Glutamatergic neuron (in vitro differentiated cells): Measurements from ENCODE around the gene GSG1L. TPM values are rescaled to one million over a fixed set of nuclear protein-coding genes. Genes with fewer than 3 reads are reported as not detected.

ENCODE experiments used
- DNase-seq: peaks from one replicate; pipeline ENCODE4 v3.0.0; 2022
- H3K27ac Mint-ChIP-seq: one replicate; pipeline ENCODE4 v1.8.0; 2020; ENCODE audit warnings: mild to moderate bottlenecking, mixed read lengths, inconsistent platforms; ENCODE audit not compliant: unreplicated experiment
- H3K27me3 Mint-ChIP-seq: one replicate; pipeline ENCODE4 v1.8.0; 2020; ENCODE audit warnings: mild to moderate bottlenecking, moderate library complexity, mixed read lengths, inconsistent platforms; ENCODE audit not compliant: unreplicated experiment
- H3K36me3 Mint-ChIP-seq: one replicate; pipeline ENCODE4 v1.8.0; 2020; ENCODE audit warnings: mild to moderate bottlenecking, mixed read lengths, inconsistent platforms; ENCODE audit not compliant: unreplicated experiment
- H3K4me1 Mint-ChIP-seq: one replicate; pipeline ENCODE4 v1.8.0; 2020; ENCODE audit warnings: mild to moderate bottlenecking, low read depth, mixed read lengths, inconsistent platforms; ENCODE audit not compliant: unreplicated experiment
- H3K4me3 Mint-ChIP-seq: one replicate; pipeline ENCODE4 v1.8.0; 2020; ENCODE audit warnings: mild to moderate bottlenecking, mixed read lengths, inconsistent platforms; ENCODE audit not compliant: unreplicated experiment
- H3K9me3 Mint-ChIP-seq: one replicate; pipeline ENCODE4 v1.8.0; 2020; ENCODE audit warnings: mild to moderate bottlenecking, moderate library complexity, mixed read lengths, inconsistent platforms; ENCODE audit not compliant: unreplicated experiment
- total RNA-seq: library from RNA; stranded (reverse); fragmentation: NEBNext Ultra II Directional; extraction: Animal tissue kit (Norgen Biotek cat#: 25700); gene quantifications from one replicate; pipeline ENCODE4 v1.2.1, GENCODE V29; 2021; ENCODE audit not compliant: unreplicated experiment
- TF ChIP-seq, protein P1 (sequence below): fragments of 200-600 bp; sonication (generic); IDR thresholded peaks from one replicate; pipeline ENCODE4 v1.5.0; 2021; ENCODE audit not compliant: partially characterized antibody, unreplicated experiment

Gene GSG1L
- total RNA-seq, 1 donor from 2014 or later: 0.91 TPM

DNA sequence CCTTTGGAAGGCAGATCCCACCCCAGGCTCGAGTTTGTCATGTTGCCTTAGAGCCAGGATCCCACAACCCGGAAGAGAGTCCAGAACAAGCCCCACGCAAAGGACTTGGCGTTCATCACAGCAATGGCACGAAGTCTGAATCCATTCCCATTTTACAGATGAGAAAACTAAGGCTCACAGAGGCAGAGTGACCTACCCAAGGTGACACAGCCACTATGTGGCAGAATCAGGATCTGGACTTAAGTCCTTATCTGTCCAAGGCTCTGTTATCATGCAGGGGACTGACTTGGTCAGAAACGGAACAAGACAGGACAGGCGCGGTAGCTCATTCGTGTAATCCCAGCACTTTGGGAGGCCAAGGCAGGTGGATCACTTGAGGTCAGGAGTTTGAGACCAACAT lies 86.5 kb downstream of the GSG1L start:
- Mint-ChIP-seq H3K36me3 (peaks cover 5% of the 10 kb centered on the region), H3K9me3 (peaks cover 5% of the 10 kb centered on the region), H3K27ac (no peak overlapping the region), H3K27me3 (peaks cover 13% of the 10 kb centered on the region), H3K4me3 (no peak overlapping the region), H3K4me1 (no peaks in the 10 kb centered on the region)
- TF ChIP-seq, protein P1, sequence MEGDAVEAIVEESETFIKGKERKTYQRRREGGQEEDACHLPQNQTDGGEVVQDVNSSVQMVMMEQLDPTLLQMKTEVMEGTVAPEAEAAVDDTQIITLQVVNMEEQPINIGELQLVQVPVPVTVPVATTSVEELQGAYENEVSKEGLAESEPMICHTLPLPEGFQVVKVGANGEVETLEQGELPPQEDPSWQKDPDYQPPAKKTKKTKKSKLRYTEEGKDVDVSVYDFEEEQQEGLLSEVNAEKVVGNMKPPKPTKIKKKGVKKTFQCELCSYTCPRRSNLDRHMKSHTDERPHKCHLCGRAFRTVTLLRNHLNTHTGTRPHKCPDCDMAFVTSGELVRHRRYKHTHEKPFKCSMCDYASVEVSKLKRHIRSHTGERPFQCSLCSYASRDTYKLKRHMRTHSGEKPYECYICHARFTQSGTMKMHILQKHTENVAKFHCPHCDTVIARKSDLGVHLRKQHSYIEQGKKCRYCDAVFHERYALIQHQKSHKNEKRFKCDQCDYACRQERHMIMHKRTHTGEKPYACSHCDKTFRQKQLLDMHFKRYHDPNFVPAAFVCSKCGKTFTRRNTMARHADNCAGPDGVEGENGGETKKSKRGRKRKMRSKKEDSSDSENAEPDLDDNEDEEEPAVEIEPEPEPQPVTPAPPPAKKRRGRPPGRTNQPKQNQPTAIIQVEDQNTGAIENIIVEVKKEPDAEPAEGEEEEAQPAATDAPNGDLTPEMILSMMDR: no peak
- no peak for DNase-seq

DNA sequence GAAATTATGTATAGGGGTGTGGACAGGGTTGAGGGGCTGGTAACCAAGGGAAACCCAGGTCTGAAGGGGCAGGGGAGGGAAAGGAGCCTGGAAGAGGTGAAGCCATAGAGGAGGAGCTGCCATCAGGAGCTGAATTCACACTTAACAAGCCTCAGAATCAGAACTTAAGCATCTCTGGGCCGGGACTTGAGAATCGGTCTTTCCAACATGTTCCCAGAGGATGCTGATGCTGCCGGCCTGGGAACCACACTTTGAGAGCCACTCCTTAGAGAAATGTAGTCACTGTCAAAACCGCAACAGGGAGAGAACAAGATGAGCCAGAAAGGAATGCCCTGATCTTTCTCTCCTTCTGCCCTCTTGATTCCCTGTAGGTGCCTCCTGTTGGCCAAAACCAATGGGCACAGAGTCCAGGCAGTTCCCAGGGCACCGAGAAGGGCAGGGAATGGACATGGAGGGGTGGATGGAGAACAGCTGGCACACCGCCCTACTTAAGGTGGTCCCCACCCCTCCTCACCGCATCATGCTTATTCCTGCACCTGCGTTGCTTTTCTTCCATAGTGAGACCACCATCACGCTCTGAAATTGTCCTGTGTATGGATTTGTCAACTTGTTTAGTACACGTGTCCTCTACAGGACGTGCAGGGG lies 88.5 kb downstream of the GSG1L start:
- Mint-ChIP-seq H3K4me3 (no peak overlapping the region), H3K4me1 (no peaks in the 10 kb centered on the region), H3K36me3 (peaks cover 10% of the 10 kb centered on the region), H3K27ac (no peak overlapping the region), H3K27me3 (peaks cover 12% of the 10 kb centered on the region), H3K9me3 (peaks cover 7% of the 10 kb centered on the region)
- DNase-seq: no peak
- TF ChIP-seq, protein P1: no peak

DNA sequence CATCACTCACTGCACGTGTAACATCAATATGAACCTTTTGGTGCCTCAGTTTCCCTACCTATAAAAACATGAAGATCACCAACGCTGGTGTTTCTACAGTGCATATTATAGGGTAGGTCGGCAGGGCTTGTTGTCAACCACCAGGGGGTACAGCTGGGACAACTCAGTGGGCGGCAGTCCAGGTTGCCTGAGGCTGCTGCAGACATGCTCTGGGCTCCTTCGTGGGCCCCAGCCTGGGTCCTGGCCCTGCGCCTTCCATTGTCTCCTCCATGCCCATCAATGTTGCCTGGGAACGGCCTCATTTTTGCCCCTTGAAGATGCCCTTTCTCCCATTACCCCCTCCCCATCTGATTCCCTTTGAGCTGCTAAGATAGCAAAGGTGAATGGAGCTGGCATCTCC lies 89.8 kb downstream of the GSG1L start:
- Mint-ChIP-seq H3K4me1 (no peaks in the 10 kb centered on the region), H3K36me3 (peaks cover 10% of the 10 kb centered on the region), H3K4me3 (no peak overlapping the region), H3K27me3 (peaks cover 6% of the 10 kb centered on the region), H3K9me3 (peaks cover 7% of the 10 kb centered on the region), H3K27ac (no peak overlapping the region)
- DNase-seq: no peak
- TF ChIP-seq, protein P1: no peak

DNA sequence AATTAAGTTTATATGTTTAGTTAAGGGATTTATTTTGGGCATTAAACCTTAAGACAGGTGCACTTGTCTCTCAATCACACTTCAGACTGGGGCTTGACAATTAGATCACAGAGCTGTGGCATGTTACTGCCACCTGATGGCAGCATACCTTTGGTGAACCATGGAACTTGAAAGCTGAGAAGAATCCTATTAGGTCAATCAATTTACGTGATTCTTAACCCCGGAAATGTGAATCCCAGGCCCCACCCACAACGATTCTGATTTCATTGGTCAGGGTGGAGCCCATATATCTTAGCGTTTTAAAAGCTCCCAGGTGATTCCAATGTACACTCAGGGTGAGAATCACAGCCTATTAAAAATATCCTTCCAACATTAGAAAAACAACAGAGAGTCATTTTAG lies 91.0 kb downstream of the GSG1L start:
- no peak for DNase-seq
- H3K9me3 Mint-ChIP-seq: peaks cover 7% of the 10 kb centered on the region
- TF ChIP-seq, protein P1: no peak

DNA sequence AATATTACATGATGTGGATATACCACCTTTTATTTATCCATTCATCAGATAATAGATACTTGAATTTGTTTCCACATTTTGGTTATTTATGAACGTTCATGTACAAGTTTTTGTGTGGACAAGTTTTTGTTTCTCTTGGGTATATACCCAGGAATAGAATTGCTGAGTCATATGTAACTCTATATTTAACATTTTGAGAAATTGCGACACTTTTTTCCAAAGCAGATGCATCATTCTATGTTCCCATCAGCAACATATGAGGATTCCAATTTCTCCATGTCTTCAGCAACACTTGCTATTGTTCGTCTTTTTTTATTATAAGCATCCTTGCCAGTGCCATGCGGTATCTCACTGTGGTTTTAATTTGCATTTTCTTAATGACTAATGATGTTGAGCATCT lies 93.9 kb downstream of the GSG1L start:
- Mint-ChIP-seq H3K36me3 (peaks cover 5% of the 10 kb centered on the region), H3K27me3 (peaks cover 8% of the 10 kb centered on the region), H3K9me3 (peaks cover 2% of the 10 kb centered on the region), H3K4me1 (no peaks in the 10 kb centered on the region), H3K4me3 (no peak overlapping the region), H3K27ac (no peak overlapping the region)
- no peak for DNase-seq
- TF ChIP-seq, protein P1: no peak

More for the DNA sequence above, 91.0 kb downstream of the GSG1L start:
- Mint-ChIP-seq H3K36me3 (peaks cover 10% of the 10 kb centered on the region), H3K27me3 (peaks cover 6% of the 10 kb centered on the region), H3K27ac (no peak overlapping the region), H3K4me1 (no peaks in the 10 kb centered on the region), H3K4me3 (no peak overlapping the region)
